Activated CD4-positive, alpha-beta memory T cell treated with anti-CD3 and anti-CD28 coated beads for 36 hours (primary cell): Measurements from ENCODE around the gene IFIT1. TPM values are rescaled to one million over a fixed set of nuclear protein-coding genes. Genes with fewer than 3 reads are reported as not detected.
"Not testable (repeated sequence)": the region's sequence is repeated elsewhere in the genome, so short reads cannot be mapped to it uniquely, and the experiment has no call there.

Experiments used
- CTCF ChIA-PET: fragments of 350-600 bp; sonication (Branson Sonifier 250); formaldehyde crosslinking; loops from one replicate; lab custom pipeline; 2021; ENCODE audit warnings: antibody characterized with exemption, inconsistent platforms; lab: Charles Lee
- POLR2A ChIA-PET: fragments of 350-600 bp; sonication (Branson Sonifier 250); formaldehyde crosslinking; loops from one replicate; lab custom pipeline; 2021; ENCODE audit warnings: antibody characterized with exemption; lab: Charles Lee
- DNase-seq: peaks from one replicate; pipeline ENCODE4 v3.0.0-alpha.2; 2020
- H3K27ac Mint-ChIP-seq: one replicate; pipeline ENCODE4 v1.8.0; 2021; ENCODE audit warnings: mixed read lengths
- H3K27me3 Mint-ChIP-seq: one replicate; pipeline ENCODE4 v1.8.0; 2021; ENCODE audit warnings: mixed read lengths
- H3K36me3 Mint-ChIP-seq: one replicate; pipeline ENCODE4 v1.8.0; 2021; ENCODE audit warnings: mixed read lengths
- H3K4me1 Mint-ChIP-seq: one replicate; pipeline ENCODE4 v1.8.0; 2021; ENCODE audit warnings: low read depth, mixed read lengths
- H3K4me3 Mint-ChIP-seq: one replicate; pipeline ENCODE4 v1.8.0; 2021; ENCODE audit warnings: mild to moderate bottlenecking, mixed read lengths
- H3K9me3 Mint-ChIP-seq: one replicate; pipeline ENCODE4 v1.8.0; 2021; ENCODE audit warnings: mixed read lengths
- intact Hi-C: fragments of 100-400 bp; cut with micrococcal nuclease; formaldehyde crosslinking; loops from one replicate; pipeline ENCODE4 v1.15.1; 2023
- total RNA-seq, 2 experiments: library from RNA; stranded (reverse); gene quantifications; one replicate each; pipeline ENCODE4 v1.2.3, GENCODE V29; 2021

IFIT1 gene, protein sequence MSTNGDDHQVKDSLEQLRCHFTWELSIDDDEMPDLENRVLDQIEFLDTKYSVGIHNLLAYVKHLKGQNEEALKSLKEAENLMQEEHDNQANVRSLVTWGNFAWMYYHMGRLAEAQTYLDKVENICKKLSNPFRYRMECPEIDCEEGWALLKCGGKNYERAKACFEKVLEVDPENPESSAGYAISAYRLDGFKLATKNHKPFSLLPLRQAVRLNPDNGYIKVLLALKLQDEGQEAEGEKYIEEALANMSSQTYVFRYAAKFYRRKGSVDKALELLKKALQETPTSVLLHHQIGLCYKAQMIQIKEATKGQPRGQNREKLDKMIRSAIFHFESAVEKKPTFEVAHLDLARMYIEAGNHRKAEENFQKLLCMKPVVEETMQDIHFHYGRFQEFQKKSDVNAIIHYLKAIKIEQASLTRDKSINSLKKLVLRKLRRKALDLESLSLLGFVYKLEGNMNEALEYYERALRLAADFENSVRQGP
- 1 to 10 TPM; 5.2 to 5.5 TPM for total RNA-seq

DNA sequence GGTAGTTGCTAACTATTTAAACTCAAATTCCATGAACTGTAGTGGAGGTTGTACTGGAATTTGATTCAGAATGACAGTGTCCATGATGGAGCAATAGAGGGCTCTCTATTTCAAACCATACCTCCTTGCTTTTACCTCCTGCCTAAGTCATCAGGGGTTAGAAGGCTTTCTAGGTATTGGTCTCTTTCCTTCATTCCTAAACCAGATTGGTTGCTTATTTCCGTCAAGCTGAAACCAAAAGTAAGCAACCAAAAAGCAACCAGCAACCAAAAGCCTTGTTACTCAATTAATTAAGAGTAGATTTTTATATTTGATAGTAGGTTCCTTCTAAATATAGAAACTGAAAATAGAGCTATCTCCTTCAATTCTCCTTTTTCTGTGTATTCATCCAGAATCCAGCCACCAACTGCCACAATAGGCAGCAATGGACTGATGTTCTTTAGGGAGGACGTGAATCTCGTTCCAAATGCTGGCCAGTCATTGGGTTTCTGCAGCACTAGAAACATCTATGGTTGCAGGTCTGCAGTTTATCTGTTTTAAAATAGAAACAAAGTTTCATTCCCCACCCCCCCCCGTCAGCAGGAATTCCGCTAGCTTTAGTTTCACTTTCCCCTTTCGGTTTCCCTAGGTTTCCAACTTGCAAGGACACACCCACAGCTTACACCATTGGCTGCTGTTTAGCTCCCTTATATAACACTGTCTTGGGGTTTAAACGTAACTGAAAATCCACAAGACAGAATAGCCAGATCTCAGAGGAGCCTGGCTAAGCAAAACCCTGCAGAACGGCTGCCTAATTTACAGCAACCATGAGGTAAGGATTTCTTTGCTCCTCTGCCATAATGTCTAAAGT lies at the start of gene IFIT1:
TSS of gene IFIT1 (plus strand) at position 717 of the 850 bp plus-strand sequence. CDS start at position 807, 90 bp downstream.
- H3K27me3 Mint-ChIP-seq, result no peaks in the 10 kb centered on the region
- CTCF ChIA-PET, result interaction anchor here (0.6 to 1.5 kb wide), 9 partner anchors 11 to 175 kb away, joined by 3 to 5 read pairs (median 3); no protein-coding TSS in a partner anchor
- H3K9me3 Mint-ChIP-seq, result no peaks in the 10 kb centered on the region
- peaks cover 27% of the 10 kb centered on the region for H3K4me1 Mint-ChIP-seq
- POLR2A ChIA-PET, result interaction anchor here (0.9 to 1.9 kb wide), 2 partner anchors 22 to 60 kb away, joined by 3 to 5 read pairs; partner anchors contain the start of gene IFIT5
- intact Hi-C loops, result loop anchor here (1.0 kb wide), 3 partner anchors 22 to 141 kb away; partner anchors contain the start of genes IFIT5 and LIPA
- peak; percentile 47 for DNase-seq
- H3K4me3 Mint-ChIP-seq, result peak within 1 kb of the TSS; percentile 74
- no peaks in the 10 kb centered on the region for H3K36me3 Mint-ChIP-seq
- H3K27ac Mint-ChIP-seq, result peak within 1 kb of the TSS; percentile 38

DNA sequence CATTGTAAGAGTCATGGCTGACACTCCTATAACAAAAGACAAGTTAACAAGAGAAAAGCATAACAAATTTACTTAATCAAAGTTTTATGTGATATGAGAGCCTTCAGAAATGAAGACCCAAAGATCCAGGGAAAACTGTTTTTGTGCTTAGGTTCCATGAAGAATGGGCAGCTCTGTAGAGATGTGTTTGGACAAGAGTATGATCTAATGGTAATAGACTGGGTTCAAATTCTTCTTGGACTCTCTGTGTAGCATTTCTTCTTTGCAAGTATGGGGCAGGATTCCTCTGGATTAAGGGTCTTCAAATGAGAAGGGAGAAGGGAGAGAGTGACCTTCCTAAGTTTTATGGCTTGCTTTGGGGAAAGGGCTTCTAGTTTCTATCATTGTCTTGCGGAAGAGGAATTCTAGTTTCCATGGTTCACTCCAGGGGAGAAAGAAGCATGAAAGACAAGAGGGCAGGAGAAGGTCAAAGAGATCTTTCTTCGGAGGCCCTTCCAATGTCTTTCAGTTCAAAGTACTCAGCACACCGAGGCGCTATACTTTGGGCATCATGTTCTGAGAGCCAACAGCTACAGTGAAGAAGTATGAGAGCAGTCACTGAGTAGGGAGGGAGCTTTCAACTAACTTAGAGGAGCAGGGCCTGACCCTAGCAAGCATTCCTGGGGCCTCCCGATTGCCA lies 49.2 kb upstream of the IFIT1 start:
- Mint-ChIP-seq H3K27ac (no peak overlapping the region), H3K36me3 (peaks cover 14% of the 10 kb centered on the region), H3K27me3 (peaks cover 13% of the 10 kb centered on the region), H3K4me1 (peaks cover 8% of the 10 kb centered on the region), H3K4me3 (no peak overlapping the region), H3K9me3 (no peaks in the 10 kb centered on the region)
- intact Hi-C loops, result no loop called here
- ChIA-PET POLR2A (no interaction called here), CTCF (no interaction called here)
- no peak for DNase-seq

DNA sequence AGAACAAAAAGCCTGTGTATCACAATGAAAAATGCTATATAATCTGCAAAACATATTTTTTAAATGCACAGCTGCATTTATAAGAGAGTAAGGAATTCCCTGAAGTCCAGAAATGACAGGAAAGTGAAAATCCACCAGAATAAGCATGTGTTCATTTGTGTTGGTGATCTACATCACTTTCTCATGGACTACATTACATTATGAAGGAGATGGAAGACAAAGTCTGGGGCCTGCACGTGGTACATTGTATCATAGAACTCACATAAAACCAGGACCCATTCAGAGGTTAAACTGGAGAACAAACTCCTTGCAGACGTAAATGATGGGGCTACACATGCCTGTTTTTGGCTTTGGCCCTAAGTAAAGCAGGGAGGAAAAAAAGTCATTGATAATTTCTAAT lies 48.3 kb upstream of the IFIT1 start:
- ChIA-PET CTCF (no interaction called here), POLR2A (no interaction called here)
- H3K4me3 Mint-ChIP-seq, result no peak overlapping the region
- intact Hi-C loops, result no loop called here
- no peak overlapping the region for H3K27ac Mint-ChIP-seq
- DNase-seq, result no peak
- peaks cover 13% of the 10 kb centered on the region for H3K4me1 Mint-ChIP-seq
- H3K36me3 Mint-ChIP-seq, result peaks cover 9% of the 10 kb centered on the region
- peaks cover 15% of the 10 kb centered on the region for H3K27me3 Mint-ChIP-seq
- H3K9me3 Mint-ChIP-seq, result no peaks in the 10 kb centered on the region

DNA sequence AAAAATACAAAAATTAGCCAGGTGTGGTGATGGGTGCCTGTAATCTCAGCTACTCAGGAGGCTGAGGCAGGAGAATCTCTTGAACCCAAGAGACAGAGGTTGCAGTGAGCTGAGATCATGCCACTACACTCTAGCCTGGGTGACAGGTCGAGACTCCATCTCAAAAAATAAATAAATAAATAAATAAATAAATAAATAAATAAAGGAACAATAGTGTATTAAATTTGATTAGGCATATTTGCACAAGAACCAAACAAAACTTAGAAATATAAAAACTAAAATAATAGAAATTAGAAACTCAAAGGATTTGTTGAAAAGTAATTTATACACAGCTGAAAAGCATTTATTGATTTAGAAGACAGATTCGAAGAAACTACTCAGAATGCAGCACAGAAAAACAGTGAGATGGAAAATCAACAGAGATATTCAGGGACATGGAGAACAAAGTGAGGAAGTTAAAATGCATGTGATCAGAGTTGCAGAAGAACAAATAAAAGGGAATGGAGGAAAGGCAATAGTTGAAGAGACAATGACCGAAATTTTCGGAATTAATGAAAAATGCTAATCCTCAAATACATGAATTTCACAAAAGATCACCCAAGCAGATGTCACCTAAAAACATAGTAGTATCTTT lies 46.9 kb upstream of the IFIT1 start:
- H3K4me1 Mint-ChIP-seq, result peaks cover 18% of the 10 kb centered on the region
- no peak overlapping the region for H3K27ac Mint-ChIP-seq
- ChIA-PET POLR2A (interaction anchor here (1.2 kb wide), 1 partner anchor 13 kb away, joined by 3 read pairs; no protein-coding TSS in a partner anchor), CTCF (interaction anchor here (1.4 kb wide), 1 partner anchor 10 kb away, joined by 3 read pairs; no protein-coding TSS in a partner anchor)
- peaks cover 4% of the 10 kb centered on the region for H3K36me3 Mint-ChIP-seq
- intact Hi-C loops, result no loop called here
- no peak overlapping the region for H3K4me3 Mint-ChIP-seq
- H3K27me3 Mint-ChIP-seq, result peaks cover 20% of the 10 kb centered on the region
- H3K9me3 Mint-ChIP-seq, result no peaks in the 10 kb centered on the region
- DNase-seq, result no peak

DNA sequence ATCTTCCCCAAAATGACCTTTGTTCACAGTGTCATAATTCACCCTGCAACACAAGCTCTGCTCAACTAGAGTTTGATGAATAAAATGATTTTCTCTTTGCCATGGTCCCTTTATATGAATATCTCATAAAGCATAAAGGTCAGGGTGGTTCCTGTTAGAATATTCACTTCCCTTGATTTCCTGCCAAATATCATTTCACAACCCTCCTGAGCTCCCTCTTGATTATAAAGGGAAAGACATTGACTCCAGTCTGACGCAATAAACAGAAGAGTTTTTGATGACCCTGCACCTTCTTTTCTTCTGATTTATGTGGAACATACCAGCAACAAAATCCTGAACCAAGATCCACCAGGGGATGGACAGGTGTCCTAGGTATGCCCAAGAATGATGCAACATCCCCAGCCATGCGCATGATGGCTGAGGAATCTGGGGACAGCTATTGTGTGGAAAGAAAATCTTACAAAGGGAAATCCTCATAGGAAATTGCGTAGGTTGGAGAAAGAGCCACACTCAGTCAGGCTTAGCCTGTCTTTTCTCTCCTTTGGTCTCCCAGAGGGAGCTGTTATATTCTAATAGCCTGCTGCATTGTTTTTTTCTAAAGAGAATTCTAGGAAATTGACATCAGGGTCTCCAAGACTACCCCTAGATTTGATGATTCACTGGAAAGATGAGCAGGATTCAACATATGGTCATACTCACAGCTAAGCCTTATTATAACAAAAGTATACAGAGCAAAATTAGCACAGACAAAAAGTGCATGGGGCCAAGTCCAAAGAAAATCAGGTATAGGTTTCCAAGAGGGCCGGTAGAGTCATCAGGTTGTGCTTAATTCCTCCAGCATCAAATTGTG lies 45.8 kb upstream of the IFIT1 start:
- ChIA-PET CTCF (interaction anchor here (1.1 to 1.7 kb wide), 2 partner anchors 18 to 129 kb away, joined by 3 to 5 read pairs; no protein-coding TSS in a partner anchor), POLR2A (interaction anchor here (1.2 kb wide), 1 partner anchor 14 kb away, joined by 3 read pairs; no protein-coding TSS in a partner anchor)
- Mint-ChIP-seq H3K4me1 (peaks cover 30% of the 10 kb centered on the region), H3K27ac (no peak overlapping the region), H3K4me3 (no peak overlapping the region), H3K27me3 (peaks cover 21% of the 10 kb centered on the region), H3K9me3 (no peaks in the 10 kb centered on the region), H3K36me3 (no peaks in the 10 kb centered on the region)
- intact Hi-C loops, result no loop called here
- DNase-seq, result no peak

DNA sequence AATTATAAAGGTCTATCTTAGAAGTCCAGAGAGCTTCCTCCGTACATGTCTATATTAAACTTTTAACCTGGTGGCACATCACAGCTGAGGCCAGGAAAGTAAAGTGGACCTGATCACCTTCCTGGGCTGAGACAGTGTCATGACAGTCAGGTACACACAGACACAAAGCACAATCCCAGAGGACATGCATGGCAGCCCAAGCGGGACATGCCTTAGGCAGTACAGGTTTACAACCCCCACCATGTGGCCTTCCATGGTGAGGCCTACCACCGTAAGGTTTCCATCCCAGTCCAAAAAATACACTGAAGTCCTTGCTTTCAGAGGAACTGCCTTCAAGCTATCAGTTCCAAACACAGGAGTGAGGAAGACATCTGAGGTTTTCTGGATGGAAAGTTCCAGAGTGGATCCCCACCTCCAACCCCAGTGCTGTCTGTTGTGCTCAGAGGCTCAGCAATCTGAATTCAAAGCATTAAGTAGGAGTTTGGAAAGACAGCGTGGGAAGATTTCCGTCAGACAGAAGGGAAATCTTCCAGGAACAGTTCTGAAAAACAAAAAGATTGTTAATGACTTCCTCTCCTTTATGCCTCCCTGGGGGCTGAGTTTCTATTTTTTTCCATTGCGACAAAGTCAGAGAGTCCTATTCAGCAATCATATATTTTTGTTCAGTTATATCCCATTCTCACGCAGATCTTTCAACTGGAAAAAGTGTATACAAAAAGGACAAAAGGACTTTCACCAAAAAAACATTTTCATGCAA lies 44.5 kb upstream of the IFIT1 start:
- ChIA-PET POLR2A (no interaction called here), CTCF (interaction anchor here (1.1 to 1.7 kb wide), 2 partner anchors 17 to 130 kb away, joined by 3 to 5 read pairs; no protein-coding TSS in a partner anchor)
- H3K4me3 Mint-ChIP-seq, result no peak overlapping the region
- intact Hi-C loops, result no loop called here
- H3K27ac Mint-ChIP-seq, result no peak overlapping the region
- H3K4me1 Mint-ChIP-seq, result peaks cover 39% of the 10 kb centered on the region
- no peaks in the 10 kb centered on the region for H3K9me3 Mint-ChIP-seq
- no peaks in the 10 kb centered on the region for H3K36me3 Mint-ChIP-seq
- DNase-seq, result no peak
- H3K27me3 Mint-ChIP-seq, result peaks cover 27% of the 10 kb centered on the region

DNA sequence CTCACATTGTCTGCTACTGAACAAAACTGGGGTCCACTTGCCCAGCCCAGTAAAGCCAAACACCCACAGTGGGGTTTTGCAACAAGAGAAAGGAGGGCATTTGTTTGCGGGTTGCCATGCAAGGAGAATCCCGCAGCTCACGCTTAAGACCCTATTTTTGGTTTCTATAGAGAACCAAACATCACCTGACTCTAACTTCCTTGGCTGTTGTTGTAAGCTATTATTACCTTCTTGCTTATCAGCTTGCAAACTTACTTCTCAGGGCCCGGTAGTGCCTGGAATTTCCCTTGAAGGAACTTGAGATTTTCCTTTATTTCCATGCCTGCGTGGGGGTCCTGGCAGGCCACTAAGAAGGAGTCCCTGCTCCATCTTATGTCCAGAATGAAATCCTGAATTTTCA lies 43.9 kb upstream of the IFIT1 start:
- ChIA-PET POLR2A (no interaction called here), CTCF (no interaction called here)
- H3K4me1 Mint-ChIP-seq, result peaks cover 39% of the 10 kb centered on the region
- H3K27me3 Mint-ChIP-seq, result peaks cover 25% of the 10 kb centered on the region
- no peaks in the 10 kb centered on the region for H3K9me3 Mint-ChIP-seq
- H3K4me3 Mint-ChIP-seq, result no peak overlapping the region
- H3K36me3 Mint-ChIP-seq, result peaks cover 3% of the 10 kb centered on the region
- DNase-seq, result no peak
- H3K27ac Mint-ChIP-seq, result no peak overlapping the region
- intact Hi-C loops, result no loop called here

DNA sequence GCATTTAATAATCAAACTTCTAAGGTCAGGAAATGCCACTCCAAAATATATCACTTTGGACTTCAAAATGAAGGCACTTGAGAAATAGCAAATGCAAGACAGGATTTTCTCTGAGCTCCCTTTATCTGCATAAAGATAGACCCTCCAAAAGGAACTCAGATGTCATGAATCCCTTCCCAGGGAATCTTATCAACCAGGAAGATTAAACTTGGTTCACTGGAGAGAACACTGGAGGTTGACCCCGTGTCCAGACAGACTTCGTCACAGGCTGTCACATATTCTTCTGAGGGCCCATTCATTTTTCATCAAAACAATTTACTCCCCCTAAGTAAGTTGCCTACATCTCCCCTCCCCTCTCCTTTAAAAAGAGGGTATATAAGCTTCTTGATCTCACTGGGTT lies 43.4 kb upstream of the IFIT1 start:
- no peaks in the 10 kb centered on the region for H3K9me3 Mint-ChIP-seq
- no peak overlapping the region for H3K4me3 Mint-ChIP-seq
- CTCF ChIA-PET, result no interaction called here
- intact Hi-C loops, result no loop called here
- peaks cover 26% of the 10 kb centered on the region for H3K27me3 Mint-ChIP-seq
- peaks cover 39% of the 10 kb centered on the region for H3K4me1 Mint-ChIP-seq
- DNase-seq, result no peak
- POLR2A ChIA-PET, result no interaction called here
- H3K36me3 Mint-ChIP-seq, result peaks cover 3% of the 10 kb centered on the region
- no peak overlapping the region for H3K27ac Mint-ChIP-seq

DNA sequence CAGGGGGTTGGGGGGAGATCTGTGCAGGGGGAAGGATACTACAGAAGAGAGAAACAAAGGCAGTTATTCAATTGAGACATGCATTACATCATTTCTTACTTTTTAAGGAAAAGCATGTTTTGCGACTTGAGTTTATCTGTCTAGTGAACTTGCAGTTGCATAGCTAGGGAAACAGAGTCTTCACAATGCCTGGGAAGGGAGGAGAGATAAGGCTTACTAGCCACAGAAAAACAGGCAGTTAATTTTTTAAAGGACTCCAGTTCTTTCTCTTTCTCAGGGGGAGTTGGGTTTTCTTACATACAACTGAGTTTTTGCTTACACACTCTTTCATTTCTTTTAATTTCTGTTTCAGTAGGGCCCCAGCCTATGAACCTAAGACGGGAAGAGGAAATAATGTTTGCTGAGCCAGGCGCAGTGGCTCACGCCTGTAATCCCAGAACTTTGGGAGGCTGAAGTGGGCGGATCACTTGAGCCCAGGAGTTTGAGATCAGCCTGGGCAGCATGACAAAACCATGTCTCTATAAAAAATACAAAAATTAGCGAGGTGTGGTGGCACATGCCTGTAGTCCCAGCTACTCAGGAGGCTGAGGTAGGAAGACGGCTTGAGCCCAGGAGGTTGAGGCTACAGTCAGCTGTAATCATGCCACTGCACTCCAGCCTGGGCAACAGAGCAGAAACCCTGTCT lies 41.6 kb upstream of the IFIT1 start:
- POLR2A ChIA-PET, H3K4me3 Mint-ChIP-seq, intact Hi-C loops, H3K9me3 Mint-ChIP-seq, DNase-seq, H3K36me3 Mint-ChIP-seq, H3K27ac Mint-ChIP-seq: not testable (repeated sequence)
- H3K27me3 Mint-ChIP-seq, result peaks cover 25% of the 10 kb centered on the region
- CTCF ChIA-PET, result interaction anchor here (1.0 kb wide), 1 partner anchor 18 kb away, joined by 3 read pairs; no protein-coding TSS in a partner anchor
- peaks cover 39% of the 10 kb centered on the region for H3K4me1 Mint-ChIP-seq
